ENCODE measurements around the gene TMEM88. TPM values are rescaled to one million over a fixed set of nuclear protein-coding genes. Genes with fewer than 3 reads are reported as not detected.

Gene TMEM88
- total RNA-seq, 6 experiments from 2014 or later: 0.40 to 1.3 (median 0.60) TPM

DNA sequence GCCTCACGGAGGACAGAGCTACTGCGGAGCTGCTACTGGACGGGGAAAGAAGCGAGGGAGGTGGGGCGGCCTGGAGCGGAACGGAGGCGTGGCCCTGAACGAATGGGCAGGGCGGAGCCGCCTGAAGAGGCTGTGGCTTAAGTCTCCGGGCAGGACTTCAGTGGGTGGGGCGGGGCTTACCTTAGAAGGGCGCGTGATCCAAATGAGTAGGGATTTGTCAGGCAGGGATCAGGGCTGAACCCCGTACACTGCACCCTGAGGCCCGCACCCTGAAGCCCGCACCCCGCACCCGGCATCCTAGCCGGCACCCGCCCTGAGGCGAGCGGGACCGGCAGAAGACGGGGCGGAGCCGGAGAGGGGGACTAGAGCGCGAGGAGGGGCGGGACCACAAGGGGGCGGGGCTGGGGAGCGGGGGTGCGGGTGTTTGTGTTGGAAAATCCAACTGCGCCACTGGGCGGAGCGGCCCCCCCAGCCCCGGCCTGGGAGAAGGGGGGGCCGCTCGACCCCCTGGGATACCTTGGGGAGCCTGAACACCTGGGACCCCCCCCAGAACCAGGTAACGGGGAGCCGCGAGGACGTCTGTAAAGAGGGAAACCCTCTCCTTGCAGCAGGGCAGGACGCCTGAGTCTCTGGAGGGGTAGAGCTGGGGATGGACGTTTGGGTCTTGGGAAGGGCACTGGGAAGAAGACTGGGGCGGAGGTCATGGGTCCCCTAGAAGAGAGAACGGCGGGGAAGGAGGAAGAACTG lies 20.9 kb upstream of the TMEM88 start, which contains the start of gene KDM6B:
Gene KDM6B, plus strand, starts transcription at position 423 of the 747 bp plus-strand sequence. CDS start 11,338 bp downstream, outside the sequence.
- H3K4me3 Mint-ChIP-seq: peak within 1 kb of the TSS; percentile 99
- peak within 1 kb of the TSS; percentile 100 for H3K27ac Mint-ChIP-seq
- peaks cover 25% of the 10 kb centered on the region for H3K27me3 Mint-ChIP-seq (ENCODE audit: insufficient read depth)
- TF ChIP-seq, protein P1, sequence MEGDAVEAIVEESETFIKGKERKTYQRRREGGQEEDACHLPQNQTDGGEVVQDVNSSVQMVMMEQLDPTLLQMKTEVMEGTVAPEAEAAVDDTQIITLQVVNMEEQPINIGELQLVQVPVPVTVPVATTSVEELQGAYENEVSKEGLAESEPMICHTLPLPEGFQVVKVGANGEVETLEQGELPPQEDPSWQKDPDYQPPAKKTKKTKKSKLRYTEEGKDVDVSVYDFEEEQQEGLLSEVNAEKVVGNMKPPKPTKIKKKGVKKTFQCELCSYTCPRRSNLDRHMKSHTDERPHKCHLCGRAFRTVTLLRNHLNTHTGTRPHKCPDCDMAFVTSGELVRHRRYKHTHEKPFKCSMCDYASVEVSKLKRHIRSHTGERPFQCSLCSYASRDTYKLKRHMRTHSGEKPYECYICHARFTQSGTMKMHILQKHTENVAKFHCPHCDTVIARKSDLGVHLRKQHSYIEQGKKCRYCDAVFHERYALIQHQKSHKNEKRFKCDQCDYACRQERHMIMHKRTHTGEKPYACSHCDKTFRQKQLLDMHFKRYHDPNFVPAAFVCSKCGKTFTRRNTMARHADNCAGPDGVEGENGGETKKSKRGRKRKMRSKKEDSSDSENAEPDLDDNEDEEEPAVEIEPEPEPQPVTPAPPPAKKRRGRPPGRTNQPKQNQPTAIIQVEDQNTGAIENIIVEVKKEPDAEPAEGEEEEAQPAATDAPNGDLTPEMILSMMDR (IDR thresholded peaks at IDR 0.05): no peak; the same call in 1 of the 2 replicates
- peak; percentile 81 for DNase-seq
- no peaks in the 10 kb centered on the region for H3K36me3 Mint-ChIP-seq (ENCODE audit: low read depth)
- no peaks in the 10 kb centered on the region for H3K9me3 Mint-ChIP-seq
- H3K4me1 Mint-ChIP-seq (ENCODE audit: low read depth): peaks cover 42% of the 10 kb centered on the region

DNA sequence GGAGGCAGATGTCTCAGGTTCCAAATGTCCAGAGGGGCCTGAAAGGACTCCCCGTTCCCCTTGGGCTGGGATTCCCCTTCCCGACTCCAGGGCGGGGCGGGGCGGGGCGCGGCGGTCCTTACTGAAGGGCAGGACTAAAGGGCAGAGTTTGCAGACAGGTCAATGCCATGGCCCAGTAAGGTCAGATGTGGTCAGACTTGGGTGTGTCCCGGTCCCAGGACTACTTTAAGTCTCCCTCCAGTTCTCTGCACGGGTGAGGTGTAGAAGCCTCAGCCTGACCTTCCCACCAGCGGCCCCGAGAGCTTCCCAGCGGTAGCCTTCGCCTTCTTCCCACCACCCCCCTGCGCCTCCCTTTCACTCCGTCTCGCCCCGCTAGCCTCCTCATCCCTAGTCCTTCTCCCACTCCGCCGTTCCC lies 20.3 kb upstream of the TMEM88 start:
- Mint-ChIP-seq H3K36me3 (ENCODE audit: low read depth) (no peaks in the 10 kb centered on the region), H3K27ac (peak overlapping the region; percentile 100), H3K4me1 (ENCODE audit: low read depth) (peaks cover 48% of the 10 kb centered on the region), H3K27me3 (ENCODE audit: insufficient read depth) (peaks cover 22% of the 10 kb centered on the region), H3K4me3 (peak overlapping the region; percentile 99), H3K9me3 (no peaks in the 10 kb centered on the region)
- TF ChIP-seq, protein P1 (IDR thresholded peaks at IDR 0.05): no peak
- DNase-seq: no peak

DNA sequence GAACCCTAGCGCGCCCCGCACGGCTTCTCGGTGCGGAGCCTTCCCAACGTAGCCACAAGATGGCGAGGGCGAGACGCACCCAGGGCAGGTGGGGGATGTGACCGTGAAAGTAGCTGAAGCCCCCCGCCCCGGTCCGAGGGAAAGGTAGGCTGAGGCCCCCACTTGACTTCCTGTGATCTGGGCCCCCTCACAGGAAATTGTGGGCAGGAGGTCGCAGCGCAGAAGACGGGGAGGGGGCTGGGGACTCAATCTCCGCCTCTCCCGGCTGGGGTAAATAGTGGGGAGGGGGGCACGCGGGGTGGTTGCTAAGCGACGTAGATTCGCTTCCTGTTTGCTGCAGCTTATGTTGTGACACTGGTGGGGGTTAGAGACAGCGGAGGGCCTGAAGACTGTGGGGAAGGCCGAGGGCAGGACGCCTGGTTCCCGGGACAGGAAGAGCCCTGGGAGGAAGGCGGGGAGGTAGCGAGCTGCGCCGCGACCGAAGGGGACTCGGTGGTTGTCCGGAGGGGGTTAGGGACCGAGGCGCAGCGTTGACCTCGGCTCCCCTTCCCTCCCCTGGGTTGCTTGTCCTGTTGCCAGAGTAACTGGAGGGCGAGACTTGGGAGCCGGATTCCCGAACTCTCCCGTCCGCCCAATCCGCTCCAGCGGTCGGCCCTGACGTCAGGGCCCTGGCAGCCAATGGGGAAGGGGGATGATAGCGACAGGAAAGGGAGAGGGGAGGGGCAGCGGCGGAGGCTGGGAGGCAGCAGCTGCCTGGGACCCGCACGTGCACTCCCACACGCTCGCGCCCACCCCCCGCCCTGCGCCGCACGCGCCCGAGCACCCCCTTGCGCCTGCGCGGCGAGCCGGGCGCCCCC lies 19.7 kb upstream of the TMEM88 start:
- TF ChIP-seq, protein P1 (IDR thresholded peaks at IDR 0.05): peak; percentile 82
- H3K27me3 Mint-ChIP-seq (ENCODE audit: insufficient read depth): peaks cover 20% of the 10 kb centered on the region
- no peaks in the 10 kb centered on the region for H3K9me3 Mint-ChIP-seq
- H3K27ac Mint-ChIP-seq: peak overlapping the region; percentile 100
- peak overlapping the region; percentile 99 for H3K4me3 Mint-ChIP-seq
- peak; percentile 96 for DNase-seq
- no peaks in the 10 kb centered on the region for H3K36me3 Mint-ChIP-seq (ENCODE audit: low read depth)
- peaks cover 55% of the 10 kb centered on the region for H3K4me1 Mint-ChIP-seq (ENCODE audit: low read depth)

DNA sequence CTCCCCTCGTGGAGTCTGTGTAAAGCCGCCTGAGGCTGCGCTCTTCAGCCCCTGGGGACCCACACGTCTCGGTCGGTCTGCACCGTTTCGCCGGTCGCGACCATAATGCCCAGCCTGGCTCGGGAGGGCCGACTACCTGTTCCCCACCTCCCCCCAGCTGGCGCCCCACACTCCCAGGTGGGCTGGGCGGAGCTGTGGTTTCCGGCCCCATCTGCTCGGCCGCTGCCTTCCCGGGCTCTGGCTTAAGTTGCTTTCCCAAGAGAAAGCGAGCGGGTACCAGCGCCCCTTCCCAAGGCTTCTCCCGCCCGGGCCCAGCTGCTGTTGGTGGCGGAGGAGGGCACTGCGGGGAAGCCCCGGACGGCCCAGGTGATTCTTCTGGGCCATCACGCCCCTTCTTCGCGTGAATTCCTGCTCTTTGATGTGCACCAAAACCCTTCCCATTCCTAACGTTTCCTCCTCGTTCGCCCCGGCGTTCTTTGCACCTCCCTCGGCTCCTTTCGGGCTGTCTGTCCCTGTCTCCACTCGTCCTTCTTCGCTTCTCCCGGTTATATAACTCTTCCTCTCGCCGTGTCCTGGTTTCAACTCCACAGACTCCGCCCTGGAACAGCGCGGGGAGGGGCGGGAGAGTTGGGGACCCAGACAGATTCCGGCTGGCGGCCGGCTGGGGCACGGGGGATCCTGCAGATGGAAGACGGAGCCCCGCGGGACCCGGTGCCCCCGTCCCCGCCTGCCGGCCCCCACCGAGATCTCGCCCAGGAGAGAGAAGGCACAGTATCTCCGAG lies 18.9 kb upstream of the TMEM88 start:
- Mint-ChIP-seq H3K9me3 (no peaks in the 10 kb centered on the region), H3K36me3 (ENCODE audit: low read depth) (peaks cover 7% of the 10 kb centered on the region; the same call in 1 of the 2 replicates), H3K4me1 (ENCODE audit: low read depth) (peaks cover 63% of the 10 kb centered on the region), H3K27ac (peak overlapping the region; percentile 100), H3K4me3 (peak overlapping the region; percentile 99), H3K27me3 (ENCODE audit: insufficient read depth) (peaks cover 18% of the 10 kb centered on the region)
- TF ChIP-seq, protein P1 (IDR thresholded peaks at IDR 0.05): no peak
- DNase-seq: peak; percentile 61
